Activated T-helper 2 cell treated with anti-CD3 and anti-CD28 coated beads, Interferon-gamma antibody, Interleukin-2, Interleukin-4, amounts not matched to agents 10 μg/mL and 5 μg/mL and 100 μg/mL, durations not matched to agents 14 hours and 24 hours and 36 hours (primary cell): ENCODE measurements around the gene CSPG4. TPM values are rescaled to one million over a fixed set of nuclear protein-coding genes. Genes with fewer than 3 reads are reported as not detected.

ENCODE experiments used
- DNase-seq: peaks from one replicate; pipeline ENCODE4 v3.0.0; 2021; ENCODE audit warnings: low spot score
- H3K27ac Mint-ChIP-seq: one replicate; pipeline ENCODE4 v1.8.0; 2021; ENCODE audit warnings: mixed read lengths
- H3K27me3 Mint-ChIP-seq: one replicate; pipeline ENCODE4 v1.8.0; 2021; ENCODE audit warnings: low read depth, mixed read lengths
- H3K36me3 Mint-ChIP-seq: one replicate; pipeline ENCODE4 v1.8.0; 2021; ENCODE audit warnings: low read depth, mixed read lengths
- H3K4me1 Mint-ChIP-seq: one replicate; pipeline ENCODE4 v1.8.0; 2021; ENCODE audit warnings: low read depth, mixed read lengths
- H3K4me3 Mint-ChIP-seq: one replicate; pipeline ENCODE4 v1.8.0; 2021; ENCODE audit warnings: low read depth, mild to moderate bottlenecking, moderate library complexity, mixed read lengths
- H3K9me3 Mint-ChIP-seq: one replicate; pipeline ENCODE4 v1.8.0; 2021; ENCODE audit warnings: mixed read lengths
- intact Hi-C: fragments of 100-400 bp; cut with micrococcal nuclease; formaldehyde crosslinking; loops from one replicate; pipeline ENCODE4 v1.15.1; 2023
- total RNA-seq: library from RNA; stranded (reverse); gene quantifications from 2 replicates; pipeline ENCODE4 v1.2.3, GENCODE V29; 2022

CSPG4 gene
- total RNA-seq, 1 donor from 2014 or later = 0.02 TPM

DNA sequence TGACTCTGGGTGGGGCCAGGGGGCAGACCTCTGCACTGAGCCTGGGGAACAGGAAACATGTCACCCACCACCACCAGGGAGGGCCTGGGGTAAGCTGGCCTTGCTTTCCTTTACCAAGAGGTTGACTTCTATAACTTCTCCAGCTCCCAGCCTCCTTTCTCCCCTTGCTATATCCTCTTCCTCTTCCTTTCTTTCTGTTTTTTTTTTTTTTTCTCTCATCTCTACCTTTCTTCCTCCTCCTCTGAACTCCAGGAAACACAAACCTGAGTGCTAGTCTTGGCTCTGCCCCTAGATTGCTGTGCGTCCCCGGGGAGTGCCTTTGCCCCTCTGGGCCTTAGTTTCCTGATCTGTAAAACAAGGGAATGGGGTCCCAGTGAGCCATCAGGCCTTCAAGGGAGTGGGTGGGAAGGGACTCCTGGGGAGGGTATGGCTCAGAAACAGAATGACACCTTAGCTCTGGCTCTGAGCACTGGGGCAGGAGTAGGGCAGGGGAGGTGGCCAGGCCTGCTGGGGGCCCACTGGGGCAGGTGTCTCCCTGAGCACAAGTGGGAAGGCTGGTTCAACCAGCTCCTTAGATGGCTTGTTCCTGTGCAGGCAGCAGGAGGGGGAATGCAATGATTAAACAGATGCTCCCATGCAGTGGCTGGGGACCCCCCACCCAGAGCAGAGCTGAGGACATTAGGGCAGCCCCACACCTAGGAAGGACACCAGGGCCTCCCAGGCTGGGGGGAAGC is 60.7 kb downstream of the CSPG4 start:
- Mint-ChIP-seq H3K4me3 (peak overlapping the region; percentile 52), H3K36me3 (no peaks in the 10 kb centered on the region), H3K4me1 (peaks cover 17% of the 10 kb centered on the region), H3K27ac (peak overlapping the region; percentile 57), H3K27me3 (no peaks in the 10 kb centered on the region), H3K9me3 (no peaks in the 10 kb centered on the region)
- intact Hi-C loops = no loop called here
- no peak for DNase-seq

DNA sequence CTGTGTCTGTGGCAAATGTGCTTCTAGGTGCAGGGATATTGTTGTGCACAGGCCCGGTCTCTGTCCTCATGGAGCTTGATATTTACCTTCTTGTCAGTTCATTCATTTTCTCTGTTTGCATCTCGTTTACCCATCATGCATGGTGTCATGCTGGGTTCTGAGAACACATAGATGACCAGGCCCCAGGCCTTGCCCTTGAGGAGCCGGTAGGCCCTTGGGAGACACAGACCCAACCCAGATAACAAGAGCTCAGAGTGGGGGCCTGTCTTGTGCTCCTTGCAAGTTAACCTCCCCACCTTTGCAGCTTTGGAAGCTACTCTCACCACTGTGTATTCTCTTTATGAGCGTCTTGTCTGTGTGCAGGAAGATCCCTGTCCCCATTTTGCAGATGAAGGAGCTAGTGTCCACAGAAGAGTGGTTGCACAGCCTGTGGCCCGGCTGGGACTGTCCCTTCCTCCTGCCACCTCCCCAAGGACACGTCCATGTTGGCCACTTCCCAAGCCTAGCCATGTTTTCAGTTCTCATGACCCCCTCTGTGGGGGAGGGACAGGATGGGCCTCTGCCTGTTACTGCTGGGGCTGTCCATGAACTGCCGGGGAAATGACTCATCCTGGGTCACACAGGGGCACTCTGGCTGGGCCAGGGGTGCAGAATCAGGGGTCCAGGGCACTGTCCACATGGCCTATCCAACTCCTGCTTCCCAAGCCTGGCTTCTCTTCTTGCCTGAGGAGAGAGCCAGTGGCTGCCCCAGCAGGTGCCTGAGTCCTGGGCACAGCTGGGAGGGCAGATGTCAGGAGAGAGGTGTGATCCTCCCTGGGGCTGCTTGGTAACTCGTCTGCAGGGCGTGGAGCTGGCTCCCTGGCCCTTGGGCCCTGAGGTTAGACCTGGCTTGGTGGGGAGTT is 61.5 kb downstream of the CSPG4 start:
- intact Hi-C loops = no loop called here
- DNase-seq = no peak
- peak overlapping the region; percentile 30 for H3K27ac Mint-ChIP-seq
- H3K36me3 Mint-ChIP-seq = no peaks in the 10 kb centered on the region
- no peaks in the 10 kb centered on the region for H3K9me3 Mint-ChIP-seq
- H3K27me3 Mint-ChIP-seq = peaks cover 2% of the 10 kb centered on the region
- peaks cover 22% of the 10 kb centered on the region for H3K4me1 Mint-ChIP-seq
- H3K4me3 Mint-ChIP-seq = peak overlapping the region; percentile 30

DNA sequence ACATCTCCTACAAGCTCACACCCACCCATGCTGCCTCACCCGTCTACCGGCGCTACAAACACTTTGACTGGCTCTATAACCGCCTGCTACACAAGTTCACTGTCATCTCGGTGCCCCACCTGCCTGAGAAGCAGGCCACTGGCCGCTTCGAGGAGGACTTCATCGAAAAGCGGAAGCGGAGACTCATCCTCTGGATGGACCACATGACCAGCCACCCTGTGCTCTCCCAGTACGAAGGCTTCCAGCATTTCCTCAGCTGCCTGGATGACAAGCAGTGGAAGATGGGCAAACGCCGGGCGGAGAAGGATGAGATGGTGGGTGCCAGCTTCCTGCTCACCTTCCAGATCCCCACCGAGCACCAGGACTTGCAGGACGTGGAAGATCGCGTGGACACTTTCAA is 62.8 kb downstream of the CSPG4 start:
- no peaks in the 10 kb centered on the region for H3K9me3 Mint-ChIP-seq
- H3K4me3 Mint-ChIP-seq = peak overlapping the region; percentile 37
- no peak overlapping the region for H3K27ac Mint-ChIP-seq
- H3K36me3 Mint-ChIP-seq = no peaks in the 10 kb centered on the region
- no peak for DNase-seq
- peaks cover 2% of the 10 kb centered on the region for H3K27me3 Mint-ChIP-seq
- intact Hi-C loops = loop anchor here (10.0 kb wide), 1 partner anchor 255 kb away; the partner anchor contains the start of gene FBXO22
- H3K4me1 Mint-ChIP-seq = peaks cover 22% of the 10 kb centered on the region

DNA sequence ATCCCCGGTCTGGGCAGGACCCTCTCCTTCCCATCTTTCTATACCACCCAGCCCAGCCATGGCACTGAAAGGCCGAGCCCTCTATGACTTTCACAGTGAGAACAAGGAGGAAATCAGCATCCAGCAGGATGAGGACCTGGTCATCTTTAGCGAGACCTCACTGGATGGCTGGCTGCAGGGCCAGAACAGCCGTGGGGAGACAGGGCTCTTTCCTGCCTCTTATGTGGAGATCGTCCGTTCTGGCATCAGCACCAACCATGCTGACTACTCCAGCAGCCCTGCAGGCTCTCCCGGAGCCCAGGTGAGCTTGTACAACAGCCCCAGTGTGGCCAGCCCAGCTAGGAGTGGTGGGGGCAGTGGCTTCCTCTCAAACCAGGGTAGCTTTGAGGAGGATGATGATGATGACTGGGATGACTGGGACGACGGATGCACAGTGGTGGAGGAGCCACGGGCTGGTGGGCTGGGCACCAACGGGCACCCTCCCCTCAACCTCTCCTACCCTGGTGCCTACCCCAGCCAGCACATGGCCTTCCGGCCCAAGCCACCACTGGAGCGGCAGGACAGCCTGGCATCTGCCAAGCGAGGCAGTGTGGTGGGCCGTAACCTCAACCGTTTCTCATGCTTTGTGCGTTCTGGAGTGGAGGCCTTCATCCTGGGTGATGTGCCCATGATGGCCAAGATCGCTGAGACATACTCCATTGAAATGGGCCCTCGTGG is 63.4 kb downstream of the CSPG4 start:
- Mint-ChIP-seq H3K27me3 (peaks cover 2% of the 10 kb centered on the region), H3K4me1 (peaks cover 23% of the 10 kb centered on the region)
- intact Hi-C loops = loop anchor here (10.0 kb wide), 1 partner anchor 256 kb away; the partner anchor contains the start of gene FBXO22

DNA sequence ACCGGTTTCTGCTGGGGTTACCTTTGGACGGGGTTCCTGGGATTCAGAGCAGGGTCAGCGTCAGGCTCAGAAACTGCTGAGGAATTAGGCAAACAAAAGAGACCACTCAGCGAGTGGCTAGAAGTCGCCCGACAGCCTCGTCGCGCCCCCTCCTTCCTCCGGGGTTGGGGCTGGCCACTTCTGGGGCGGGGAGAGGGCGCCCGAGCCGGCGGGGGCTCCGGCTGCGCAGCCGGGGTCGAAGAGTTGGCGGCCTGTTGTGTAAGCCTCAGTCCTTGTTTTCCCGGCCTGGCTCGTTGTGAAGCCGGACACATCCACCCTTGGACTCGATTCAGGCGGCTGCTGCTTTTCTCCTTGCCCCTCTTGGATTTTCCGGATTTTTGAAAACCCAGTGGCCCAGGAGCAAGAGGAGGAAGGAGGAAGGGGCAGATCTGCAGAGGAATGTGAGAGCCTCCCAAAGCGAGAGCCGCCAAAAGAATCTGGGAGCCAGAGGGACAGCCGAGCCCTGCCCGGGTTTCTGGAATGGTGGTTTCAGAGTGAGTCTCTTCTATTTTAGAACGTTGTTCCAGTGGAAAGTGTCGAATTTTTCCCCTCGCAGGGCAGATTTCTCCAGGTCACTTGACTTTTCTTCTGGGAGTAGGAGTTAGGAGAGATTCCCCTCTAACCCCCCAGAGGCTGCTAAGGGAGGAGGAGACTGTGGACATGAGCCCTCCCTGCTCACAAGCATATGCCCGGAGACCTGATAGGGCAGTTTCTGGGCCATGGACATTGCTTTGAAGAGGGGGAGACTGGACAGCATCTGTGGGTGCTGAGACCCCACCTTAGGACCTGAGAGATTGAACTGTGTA is 64.3 kb downstream of the CSPG4 start:
- no peaks in the 10 kb centered on the region for H3K36me3 Mint-ChIP-seq
- H3K27ac Mint-ChIP-seq = peak overlapping the region; percentile 40
- peaks cover 2% of the 10 kb centered on the region for H3K27me3 Mint-ChIP-seq
- no peaks in the 10 kb centered on the region for H3K9me3 Mint-ChIP-seq
- peaks cover 23% of the 10 kb centered on the region for H3K4me1 Mint-ChIP-seq
- intact Hi-C loops = loop anchor here (10.0 kb wide), 1 partner anchor 256 kb away; the partner anchor contains the start of gene FBXO22
- peak overlapping the region; percentile 81 for H3K4me3 Mint-ChIP-seq
- no peak for DNase-seq

More for the DNA sequence above, 63.4 kb downstream of the CSPG4 start:
- Mint-ChIP-seq H3K4me3 (peak overlapping the region; percentile 81), H3K9me3 (no peaks in the 10 kb centered on the region), H3K27ac (no peak overlapping the region), H3K36me3 (no peaks in the 10 kb centered on the region)
- no peak for DNase-seq

DNA sequence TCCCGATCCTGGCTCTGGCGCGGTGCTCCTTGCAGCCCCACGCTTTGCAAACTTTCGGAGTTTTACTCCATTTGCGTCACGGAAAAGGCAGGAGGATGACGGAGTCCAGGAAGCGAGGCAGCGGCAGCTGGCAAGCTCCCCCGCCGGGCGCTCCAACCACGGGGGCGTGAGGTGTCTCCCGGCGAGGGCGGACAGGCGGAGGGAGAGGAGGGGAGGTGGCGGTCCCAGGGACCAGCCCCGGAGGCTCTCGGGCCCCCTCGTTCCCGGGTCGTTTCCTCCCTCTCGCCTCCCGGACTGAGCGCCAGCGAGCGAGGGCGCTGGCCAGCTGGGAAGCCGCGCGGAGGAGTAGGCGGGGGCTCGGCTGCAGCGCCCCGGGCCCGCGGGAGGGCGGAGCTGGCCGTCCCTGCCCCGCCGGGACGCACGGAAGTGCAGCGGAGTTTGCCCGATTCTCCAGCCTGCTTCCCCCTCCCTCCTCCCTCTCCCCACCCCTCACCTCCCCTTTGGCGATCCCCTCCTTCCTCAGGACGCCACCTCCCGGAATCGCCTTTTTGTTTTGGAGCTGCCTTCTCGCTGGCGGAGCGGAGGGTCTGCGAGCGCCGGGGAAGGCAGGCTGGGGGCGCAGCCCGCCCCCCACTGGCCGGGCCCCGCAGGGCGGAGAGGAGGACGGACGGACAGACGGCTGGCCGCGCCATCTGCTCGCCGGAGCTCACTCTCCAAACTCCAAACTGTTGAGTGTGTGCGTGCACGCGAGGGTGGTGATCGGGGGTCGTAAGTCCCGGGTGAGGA is 65.1 kb downstream of the CSPG4 start, which contains the start of gene SNX33:
SNX33 (plus strand) TSS at position 543 of the 786 bp plus-strand sequence. CDS start 1,191 bp downstream, outside the sequence.
- Mint-ChIP-seq H3K9me3 (no peaks in the 10 kb centered on the region), H3K36me3 (no peaks in the 10 kb centered on the region), H3K4me1 (peaks cover 23% of the 10 kb centered on the region), H3K4me3 (peak within 1 kb of the TSS; percentile 87), H3K27me3 (peaks cover 2% of the 10 kb centered on the region), H3K27ac (peak within 1 kb of the TSS; percentile 47)
- intact Hi-C loops = loop anchor here (10.0 kb wide), 1 partner anchor 257 kb away; the partner anchor contains the start of gene FBXO22
- DNase-seq = peak; percentile 46

DNA sequence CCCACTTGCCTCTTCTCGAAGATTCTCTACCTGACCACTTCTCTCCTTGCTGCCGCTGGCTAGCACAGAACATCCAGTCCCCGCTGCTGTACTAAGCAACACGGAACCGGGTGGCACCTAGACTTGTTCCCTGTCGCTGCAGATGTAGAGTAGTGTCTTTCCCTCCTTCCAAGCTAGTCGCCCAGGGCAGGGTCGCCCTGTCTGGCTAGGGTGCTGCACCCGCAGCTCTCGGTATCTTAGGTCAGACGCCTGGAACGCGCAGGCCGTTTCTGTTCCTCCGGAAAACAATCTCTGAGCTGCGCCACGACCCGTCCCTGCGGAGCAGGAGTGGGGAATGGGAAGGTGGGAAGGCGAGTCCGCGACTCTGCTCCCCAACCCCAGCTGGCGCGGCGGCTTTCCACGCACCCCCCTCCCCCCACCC is 65.7 kb downstream of the CSPG4 start:
- intact Hi-C loops = loop anchor here (10.0 kb wide), 1 partner anchor 258 kb away; the partner anchor contains the start of gene FBXO22
- DNase-seq = no peak
- H3K4me3 Mint-ChIP-seq = peak overlapping the region; percentile 87
- no peaks in the 10 kb centered on the region for H3K36me3 Mint-ChIP-seq
- H3K9me3 Mint-ChIP-seq = no peaks in the 10 kb centered on the region
- peaks cover 25% of the 10 kb centered on the region for H3K4me1 Mint-ChIP-seq
- peaks cover 4% of the 10 kb centered on the region for H3K27me3 Mint-ChIP-seq
- H3K27ac Mint-ChIP-seq = peak overlapping the region; percentile 47

DNA sequence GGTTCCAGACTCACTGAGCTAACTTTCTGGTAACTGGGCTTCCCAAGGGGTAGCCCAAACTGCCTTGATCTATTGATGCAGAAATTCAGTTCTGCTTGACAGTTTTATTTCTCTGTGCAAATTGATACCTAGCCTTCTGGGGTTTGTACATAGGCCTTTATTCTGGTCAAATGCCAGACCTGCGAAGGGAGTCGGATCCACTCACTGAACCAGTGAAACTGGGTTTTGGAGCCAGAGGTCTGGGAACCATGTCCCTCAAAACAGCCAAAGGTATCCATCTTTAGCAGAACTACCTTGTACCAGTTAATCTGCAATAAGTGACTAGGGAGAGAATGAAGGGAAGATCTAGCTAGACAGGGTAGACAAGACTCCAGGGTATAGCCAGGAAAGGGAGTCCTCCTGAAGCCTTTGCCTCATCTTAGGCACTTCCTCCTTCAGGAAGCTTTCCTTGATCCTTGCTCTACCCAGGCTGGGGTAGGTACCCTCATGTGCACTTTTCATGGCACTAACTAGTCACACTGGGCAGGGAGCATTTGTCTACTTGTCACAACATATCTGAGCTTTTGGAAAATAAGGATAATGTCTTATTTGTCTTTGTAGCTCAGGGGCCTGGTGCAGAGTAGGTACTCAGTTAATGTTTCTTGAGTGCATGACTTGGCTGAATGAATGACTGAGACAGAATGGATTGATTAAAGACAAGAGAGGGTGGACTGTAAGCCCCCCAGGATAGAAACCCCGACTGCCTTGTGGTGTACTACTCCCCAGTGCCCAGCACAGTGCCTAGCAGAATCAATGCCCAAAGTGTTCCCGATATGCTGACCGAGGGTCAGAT is 66.3 kb downstream of the CSPG4 start:
- intact Hi-C loops = loop anchor here (10.0 kb wide), 1 partner anchor 258 kb away; the partner anchor contains the start of gene FBXO22
- peak overlapping the region; percentile 47 for H3K27ac Mint-ChIP-seq
- peaks cover 4% of the 10 kb centered on the region for H3K27me3 Mint-ChIP-seq

DNA sequence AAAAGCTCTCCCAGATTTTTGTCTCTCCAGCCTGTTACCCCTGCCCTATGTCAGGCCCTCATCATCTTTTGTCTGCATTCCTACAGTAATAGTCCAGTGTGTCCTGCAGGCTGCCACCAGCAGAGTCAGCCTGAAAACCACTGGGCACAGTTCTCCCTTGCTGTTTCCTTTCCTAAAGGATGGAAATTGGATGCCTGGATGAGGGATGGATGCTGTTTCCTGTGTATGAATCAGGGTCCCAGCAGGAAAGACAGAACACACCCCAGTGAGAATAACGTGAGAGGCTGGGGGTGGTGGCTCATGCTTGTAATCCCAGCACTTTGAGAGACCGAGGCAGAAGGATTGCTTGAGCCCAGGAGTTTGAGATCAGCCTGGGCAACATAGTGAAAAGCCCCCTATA is 68.3 kb downstream of the CSPG4 start:
- Mint-ChIP-seq H3K36me3 (peaks cover 2% of the 10 kb centered on the region), H3K4me3 (no peak overlapping the region), H3K27me3 (peaks cover 4% of the 10 kb centered on the region), H3K27ac (no peak overlapping the region), H3K9me3 (no peaks in the 10 kb centered on the region), H3K4me1 (peaks cover 16% of the 10 kb centered on the region)
- DNase-seq = no peak
- intact Hi-C loops = loop anchor here (5.0 to 10.0 kb wide), 2 partner anchors 47 to 260 kb away; partner anchors contain the start of gene FBXO22

More for the DNA sequence above, 66.3 kb downstream of the CSPG4 start:
- Mint-ChIP-seq H3K4me3 (peak overlapping the region; percentile 87), H3K9me3 (no peaks in the 10 kb centered on the region), H3K36me3 (no peaks in the 10 kb centered on the region), H3K4me1 (peaks cover 22% of the 10 kb centered on the region)
- DNase-seq = no peak

DNA sequence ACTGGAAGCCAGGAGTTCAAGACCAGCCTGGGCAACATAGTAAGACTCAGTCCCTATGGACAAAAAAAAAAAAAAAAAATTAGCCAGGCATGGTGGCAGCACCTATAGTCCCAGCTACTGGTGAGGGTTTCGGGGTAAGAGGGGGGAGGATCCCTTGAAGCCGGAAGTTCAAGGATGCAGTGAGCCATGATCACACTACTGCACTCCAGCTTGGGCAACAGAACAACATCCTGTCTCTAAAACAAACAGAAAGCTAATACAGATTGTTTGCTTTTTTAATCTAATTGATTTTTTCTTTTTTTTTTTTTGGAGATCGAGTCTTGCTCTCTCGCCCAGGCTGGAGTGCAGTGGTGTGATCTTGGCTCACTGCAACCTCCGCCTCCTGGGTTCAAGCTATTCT is 71.0 kb downstream of the CSPG4 start:
- Mint-ChIP-seq H3K9me3 (no peaks in the 10 kb centered on the region), H3K4me3 (no peak overlapping the region), H3K27me3 (peaks cover 2% of the 10 kb centered on the region), H3K36me3 (peaks cover 28% of the 10 kb centered on the region), H3K27ac (no peak overlapping the region), H3K4me1 (peaks cover 28% of the 10 kb centered on the region)
- intact Hi-C loops = loop anchor here (1.0 to 10.0 kb wide), 5 partner anchors 35 to 263 kb away; partner anchors contain the start of genes FBXO22 and PTPN9
- no peak for DNase-seq
